Memory B cell (primary cell): ENCODE results near the gene PPP1R1B.
A peak's percentile ranks its signal among the peaks of the same experiment; 100 is the strongest.

Source experiments
- ATAC-seq: fragments of 150-1000 bp; cut with Tn5 transposase; 2 replicates; pipeline ENCODE4 v1.10.0; 2021; ENCODE audit warnings: low read depth, mild to moderate bottlenecking, moderate library complexity
- DNase-seq, 2 donors: peaks; one replicate each; pipeline ENCODE4 v3.0.0; 2022; ENCODE audit warnings: low spot score in 2 of 2
- H3K27ac Mint-ChIP-seq: one replicate; pipeline ENCODE4 v1.8.0; 2022; ENCODE audit warnings: mild to moderate bottlenecking, moderate library complexity, mixed read lengths
- H3K27me3 Mint-ChIP-seq: one replicate; pipeline ENCODE4 v1.8.0; 2022; ENCODE audit warnings: mixed read lengths
- H3K36me3 Mint-ChIP-seq: one replicate; pipeline ENCODE4 v1.8.0; 2022; ENCODE audit warnings: mild to moderate bottlenecking, mixed read lengths
- H3K4me1 Mint-ChIP-seq: one replicate; pipeline ENCODE4 v1.8.0; 2022; ENCODE audit warnings: mixed read lengths
- H3K4me3 Mint-ChIP-seq: one replicate; pipeline ENCODE4 v1.8.0; 2022; ENCODE audit warnings: mild to moderate bottlenecking, moderate library complexity, mixed read lengths
- H3K9me3 Mint-ChIP-seq: one replicate; pipeline ENCODE4 v1.8.0; 2022; ENCODE audit warnings: mixed read lengths

Gene PPP1R1B

DNA sequence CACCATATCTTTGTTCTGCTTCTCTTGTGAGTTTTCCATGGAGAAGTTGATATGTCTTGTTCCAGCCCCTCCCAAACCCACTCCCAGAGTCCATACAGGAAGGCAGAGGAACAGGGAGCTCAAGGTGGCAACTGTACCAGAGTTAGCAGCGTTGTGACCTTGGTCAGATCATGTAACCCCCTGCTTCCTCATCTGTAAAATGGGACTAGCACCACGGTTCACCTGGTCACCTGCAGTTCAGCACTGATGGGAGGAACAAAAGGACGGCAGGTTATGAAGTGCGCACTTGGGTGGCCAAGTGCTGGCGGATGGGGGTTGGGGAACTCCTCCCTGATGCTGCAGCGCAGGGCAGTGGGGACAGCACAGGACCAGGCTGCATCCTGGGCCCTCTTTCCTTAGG is 11.3 kb upstream of the PPP1R1B start:
- no peak for DNase-seq
- H3K4me3 Mint-ChIP-seq: no peak overlapping the region
- no peak overlapping the region for H3K27ac Mint-ChIP-seq
- H3K27me3 Mint-ChIP-seq: peaks cover 15% of the 10 kb centered on the region
- no peak for ATAC-seq
- no peaks in the 10 kb centered on the region for H3K36me3 Mint-ChIP-seq
- peaks cover 17% of the 10 kb centered on the region for H3K4me1 Mint-ChIP-seq
- H3K9me3 Mint-ChIP-seq: no peaks in the 10 kb centered on the region

DNA sequence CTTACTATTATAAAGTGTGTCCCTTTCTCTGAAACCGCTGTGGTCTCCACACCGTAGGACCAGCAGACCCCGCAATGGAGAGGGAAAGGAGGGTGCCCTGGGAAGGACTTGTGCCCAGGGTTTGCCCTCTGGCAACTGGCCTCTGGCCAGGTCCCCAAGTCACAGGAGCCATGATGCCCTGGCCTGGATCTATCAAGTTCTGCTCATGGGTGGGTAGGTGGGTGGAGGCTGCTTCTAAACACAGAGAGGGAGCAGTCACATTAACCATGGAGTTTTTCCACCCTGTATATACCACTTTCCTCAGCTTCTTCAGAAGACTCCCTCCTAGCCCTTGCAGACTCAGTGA is 9.7 kb upstream of the PPP1R1B start:
- Mint-ChIP-seq H3K4me3 (peak overlapping the region; percentile 51), H3K36me3 (no peaks in the 10 kb centered on the region), H3K27ac (no peak overlapping the region), H3K27me3 (peaks cover 12% of the 10 kb centered on the region), H3K9me3 (no peaks in the 10 kb centered on the region), H3K4me1 (peaks cover 20% of the 10 kb centered on the region)
- ATAC-seq (no peak), DNase-seq (no peak)

DNA sequence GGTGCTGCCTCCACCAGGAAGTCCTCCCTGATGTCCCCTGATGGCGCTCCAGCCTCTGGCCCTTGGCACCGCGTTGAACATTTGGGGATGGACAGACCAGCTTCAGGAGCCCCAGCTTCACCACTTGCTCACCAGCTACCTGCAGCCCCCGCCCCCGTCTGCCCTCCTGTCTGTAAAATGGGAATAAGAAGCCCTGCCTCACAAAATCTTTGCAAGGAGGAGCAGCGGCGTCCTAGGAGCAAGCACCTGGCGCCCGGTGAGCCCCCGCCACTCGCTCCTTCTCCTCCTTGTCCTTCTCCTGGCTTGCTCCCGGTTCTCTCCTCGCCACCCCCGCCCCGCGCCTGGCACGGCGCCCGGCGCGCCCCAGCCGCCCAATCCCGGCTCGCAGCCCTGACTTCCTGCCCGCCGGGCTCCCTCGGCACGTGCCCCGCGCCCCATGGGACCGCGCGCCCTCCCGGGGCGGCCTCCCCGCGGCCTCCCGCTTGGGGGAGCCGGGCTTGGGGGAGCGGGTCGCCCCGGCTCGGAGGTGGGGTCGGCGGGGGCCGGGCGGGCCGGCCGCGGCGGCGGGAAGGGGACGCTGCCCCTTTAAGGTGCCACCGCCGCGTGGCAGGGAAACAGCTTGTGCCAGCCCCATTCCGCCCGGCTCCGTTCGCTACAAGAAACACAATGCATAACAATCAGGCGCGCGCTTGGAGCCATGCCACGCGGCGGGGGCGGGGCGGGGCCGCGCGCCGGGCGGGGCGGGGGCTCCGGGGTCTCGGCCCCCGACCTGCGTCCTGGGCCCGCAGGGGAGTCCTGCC is 9.1 kb upstream of the PPP1R1B start:
- Mint-ChIP-seq H3K27ac (peak overlapping the region; percentile 84), H3K4me1 (peaks cover 25% of the 10 kb centered on the region), H3K4me3 (peak overlapping the region; percentile 95), H3K36me3 (no peaks in the 10 kb centered on the region), H3K27me3 (peaks cover 12% of the 10 kb centered on the region), H3K9me3 (no peaks in the 10 kb centered on the region)
- ATAC-seq (peak; percentile 66), DNase-seq (peak in 1 of 2 donors; percentile 53)

DNA sequence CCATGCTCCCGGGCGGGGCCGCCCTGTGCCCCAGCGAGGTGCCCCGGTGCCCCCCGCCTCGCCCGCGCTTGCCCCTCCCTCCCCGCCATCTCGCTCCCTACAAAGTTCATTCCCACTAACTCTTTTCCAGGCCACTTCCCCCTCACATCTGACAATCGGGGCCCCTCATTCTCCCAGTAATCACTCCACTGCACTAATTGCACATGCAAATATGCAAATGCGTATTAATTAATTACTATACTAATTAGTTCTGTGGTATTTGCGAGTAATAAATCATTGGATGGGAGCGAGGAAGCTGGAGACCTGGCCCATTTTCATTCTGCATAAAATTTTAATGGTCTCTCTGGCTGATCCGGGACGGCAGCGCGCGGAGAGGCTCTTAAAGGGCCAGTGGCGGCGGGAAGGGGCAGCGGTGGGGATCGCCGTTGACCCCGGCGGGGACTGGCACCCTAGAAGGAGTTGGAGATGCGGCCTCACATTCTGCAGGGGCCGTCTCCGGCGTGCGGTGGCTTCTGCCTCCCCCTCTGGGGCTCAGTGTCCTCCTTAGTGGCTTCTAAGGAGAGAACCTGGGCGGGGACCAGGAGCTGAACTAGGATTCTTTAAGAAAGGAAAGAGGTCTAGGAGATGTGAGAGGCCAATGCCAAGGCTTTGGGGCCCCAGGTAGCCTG is 8.4 kb upstream of the PPP1R1B start:
- DNase-seq: no peak
- peak overlapping the region; percentile 95 for H3K4me3 Mint-ChIP-seq
- H3K9me3 Mint-ChIP-seq: no peaks in the 10 kb centered on the region
- H3K27me3 Mint-ChIP-seq: peaks cover 8% of the 10 kb centered on the region
- peak overlapping the region; percentile 84 for H3K27ac Mint-ChIP-seq
- no peaks in the 10 kb centered on the region for H3K36me3 Mint-ChIP-seq
- ATAC-seq: no peak
- H3K4me1 Mint-ChIP-seq: peaks cover 28% of the 10 kb centered on the region

DNA sequence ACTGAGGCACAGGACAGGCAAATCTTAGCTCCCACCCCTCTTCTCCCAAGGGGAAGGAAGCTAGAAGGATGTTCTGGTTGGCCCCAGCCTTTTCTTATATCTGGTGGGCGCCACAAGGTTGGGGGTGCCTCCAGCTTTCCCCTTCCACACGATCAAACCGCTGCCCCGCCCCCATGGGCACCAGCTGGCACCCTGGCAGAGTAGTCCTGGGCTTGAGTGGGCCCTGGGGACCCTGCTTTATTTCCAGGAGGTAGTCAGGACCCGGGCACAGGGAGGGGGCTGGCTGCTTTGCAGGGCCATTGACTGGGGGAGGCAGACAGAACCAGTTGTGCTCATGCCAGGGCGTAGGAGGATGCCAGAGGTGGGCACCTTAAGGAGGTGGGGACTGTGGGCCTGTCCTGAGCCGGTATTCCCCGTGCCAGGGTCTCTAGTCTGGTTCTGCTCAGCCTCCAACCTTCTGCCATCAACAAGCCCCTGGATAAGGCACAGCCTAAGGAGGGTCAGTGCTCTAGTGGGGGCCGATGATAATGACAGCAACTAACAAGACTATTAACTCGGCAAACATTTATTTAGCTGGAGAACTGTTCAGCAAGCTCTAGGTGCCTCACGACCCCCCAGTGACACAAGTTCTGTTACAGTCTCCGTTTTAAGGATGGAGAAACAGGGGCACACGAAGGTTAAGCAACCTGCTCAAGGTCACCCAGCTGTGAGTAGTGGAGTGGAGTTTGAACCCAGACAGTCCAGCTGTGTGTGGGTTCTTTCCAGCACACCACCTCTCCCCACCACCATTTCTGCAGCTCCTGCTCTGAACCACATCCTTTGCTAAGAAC is 7.6 kb upstream of the PPP1R1B start:
- Mint-ChIP-seq H3K27me3 (peaks cover 7% of the 10 kb centered on the region), H3K9me3 (no peaks in the 10 kb centered on the region), H3K4me1 (peaks cover 28% of the 10 kb centered on the region), H3K27ac (no peak overlapping the region), H3K36me3 (no peaks in the 10 kb centered on the region), H3K4me3 (no peak overlapping the region)
- no peak for ATAC-seq
- no peak for DNase-seq

DNA sequence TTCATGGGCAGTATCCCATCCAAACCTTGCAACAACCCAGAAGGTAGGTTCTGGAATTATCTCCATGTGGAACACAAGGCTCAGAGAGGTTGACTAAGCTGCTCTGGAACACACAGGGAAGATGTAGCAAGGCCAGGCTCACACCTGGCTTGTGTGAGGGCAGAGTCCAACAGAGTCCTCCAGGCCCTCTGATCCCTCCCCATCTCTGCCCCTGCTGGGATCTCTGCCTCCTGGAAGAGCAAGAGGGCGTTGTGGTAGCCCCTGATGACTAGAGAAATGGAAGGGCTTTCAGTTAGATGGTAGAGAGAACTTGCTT is 7.0 kb upstream of the PPP1R1B start:
- Mint-ChIP-seq H3K4me3 (no peak overlapping the region), H3K27ac (no peak overlapping the region), H3K27me3 (peaks cover 5% of the 10 kb centered on the region), H3K36me3 (no peaks in the 10 kb centered on the region), H3K9me3 (no peaks in the 10 kb centered on the region), H3K4me1 (peaks cover 26% of the 10 kb centered on the region)
- no peak for DNase-seq
- ATAC-seq: no peak

DNA sequence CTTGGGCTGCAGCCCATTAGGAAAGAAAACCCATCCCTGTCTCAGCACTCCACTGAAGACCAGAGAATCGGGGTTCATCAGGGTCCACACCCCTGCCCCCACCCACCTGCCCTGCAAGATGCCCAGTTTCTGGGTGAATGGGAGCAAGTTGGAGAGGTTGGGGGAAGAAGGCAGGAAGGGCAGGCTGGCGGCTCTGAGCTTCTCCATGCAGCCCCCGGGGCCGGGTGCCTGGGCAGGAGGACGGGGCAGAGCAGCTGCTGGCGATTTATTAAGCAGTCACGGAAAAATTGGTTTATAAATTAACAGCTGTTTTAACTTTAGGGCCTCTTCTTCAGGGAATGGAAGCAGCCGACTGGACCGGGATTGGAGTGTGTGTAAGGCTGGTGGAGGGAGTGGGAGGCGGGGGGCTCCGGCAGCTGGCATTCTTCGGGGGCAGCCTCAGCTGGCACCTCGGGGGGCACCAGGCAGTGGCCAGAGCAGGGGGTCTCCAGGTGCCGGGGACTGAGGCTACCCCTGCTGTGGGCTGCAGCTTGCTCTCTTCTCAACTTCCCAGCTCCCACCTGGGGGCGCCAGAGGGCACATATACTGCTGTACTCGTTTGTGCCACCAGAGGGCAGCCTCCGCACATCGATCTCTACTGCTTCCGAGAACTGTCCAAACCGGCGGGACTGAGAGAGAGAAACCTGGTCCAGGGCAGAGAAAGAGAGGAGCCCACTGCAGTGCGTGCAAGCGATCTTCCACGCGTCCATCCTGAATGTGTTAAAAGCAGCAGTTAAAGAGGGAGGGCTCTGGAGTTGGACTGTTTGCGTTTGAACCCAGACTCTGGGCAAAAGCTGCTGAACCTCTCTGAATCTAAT is 5.0 kb upstream of the PPP1R1B start:
- Mint-ChIP-seq H3K27ac (peak overlapping the region; percentile 82), H3K36me3 (no peaks in the 10 kb centered on the region), H3K4me1 (peaks cover 27% of the 10 kb centered on the region), H3K27me3 (peaks cover 13% of the 10 kb centered on the region), H3K4me3 (peak overlapping the region; percentile 77), H3K9me3 (no peaks in the 10 kb centered on the region)
- DNase-seq (peak; percentile 94 to 99), ATAC-seq (peak; percentile 59)

DNA sequence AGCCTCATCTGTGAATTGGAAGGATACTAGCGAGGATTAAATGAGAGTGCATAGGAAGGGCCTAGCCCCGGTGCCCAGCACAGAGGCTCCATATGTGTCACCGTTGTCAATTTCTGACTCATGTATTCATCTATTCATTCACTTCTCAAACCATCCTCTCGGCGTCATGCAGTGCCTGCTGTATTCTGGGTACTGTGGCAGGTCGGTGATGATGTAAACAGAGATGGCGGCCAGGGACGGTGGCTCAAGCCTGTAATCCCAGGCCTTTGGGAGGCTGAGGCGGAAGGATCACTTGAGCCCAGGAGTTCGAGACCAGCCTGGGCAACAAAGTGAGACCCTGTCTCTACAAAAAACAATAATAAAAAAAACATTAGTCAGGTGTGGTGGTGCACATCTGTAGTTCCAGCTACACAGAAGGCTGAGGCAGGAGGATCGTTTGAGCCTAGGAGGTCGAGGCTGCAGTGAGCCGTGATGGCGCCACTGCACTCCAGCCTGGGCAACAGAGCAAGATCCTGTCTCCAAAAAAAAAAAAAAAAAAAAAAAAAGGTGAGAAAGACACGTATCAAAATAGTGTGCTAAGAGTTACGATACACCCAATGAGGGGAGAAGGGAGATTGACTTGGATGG is 4.3 kb upstream of the PPP1R1B start:
- Mint-ChIP-seq H3K36me3 (no peaks in the 10 kb centered on the region), H3K4me3 (peak overlapping the region; percentile 77), H3K27ac (peak overlapping the region; percentile 82), H3K27me3 (peaks cover 14% of the 10 kb centered on the region), H3K9me3 (no peaks in the 10 kb centered on the region), H3K4me1 (peaks cover 29% of the 10 kb centered on the region)
- ATAC-seq (peak; percentile 47), DNase-seq (no peak)

DNA sequence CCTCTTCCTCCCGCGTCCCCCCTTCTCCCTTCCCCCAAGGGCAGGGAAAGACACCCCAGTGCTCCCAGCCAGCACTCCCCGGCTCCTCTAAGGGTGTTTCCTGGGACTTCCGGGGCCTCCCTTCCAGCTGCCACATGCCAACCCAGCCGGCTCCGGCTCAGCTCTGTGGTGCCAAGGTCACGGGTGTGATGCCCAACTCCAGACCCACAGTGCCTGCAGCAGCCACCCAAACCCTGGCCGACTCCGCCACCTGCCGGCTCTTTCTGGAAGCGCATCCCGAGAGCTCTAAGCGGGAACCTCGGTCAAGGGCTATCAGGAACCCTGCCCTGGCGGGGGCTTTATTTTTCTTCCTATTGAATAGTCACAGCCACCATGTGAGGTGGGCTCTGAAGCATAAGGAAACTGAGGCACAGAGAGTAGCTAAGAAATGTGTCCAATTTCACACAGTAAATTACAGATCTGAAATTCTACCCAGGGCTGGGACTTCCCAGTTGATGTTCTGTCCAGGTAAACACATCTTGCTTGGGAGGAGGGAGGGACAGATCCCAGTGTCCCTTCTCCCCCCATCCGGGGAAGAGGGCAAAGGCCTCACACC is 3.3 kb upstream of the PPP1R1B start:
- peak; percentile 90 to 97 for DNase-seq
- Mint-ChIP-seq H3K4me3 (peak overlapping the region; percentile 55), H3K27ac (no peak overlapping the region), H3K9me3 (no peaks in the 10 kb centered on the region), H3K4me1 (peaks cover 25% of the 10 kb centered on the region), H3K27me3 (peaks cover 18% of the 10 kb centered on the region), H3K36me3 (no peaks in the 10 kb centered on the region)
- ATAC-seq: peak; percentile 65

DNA sequence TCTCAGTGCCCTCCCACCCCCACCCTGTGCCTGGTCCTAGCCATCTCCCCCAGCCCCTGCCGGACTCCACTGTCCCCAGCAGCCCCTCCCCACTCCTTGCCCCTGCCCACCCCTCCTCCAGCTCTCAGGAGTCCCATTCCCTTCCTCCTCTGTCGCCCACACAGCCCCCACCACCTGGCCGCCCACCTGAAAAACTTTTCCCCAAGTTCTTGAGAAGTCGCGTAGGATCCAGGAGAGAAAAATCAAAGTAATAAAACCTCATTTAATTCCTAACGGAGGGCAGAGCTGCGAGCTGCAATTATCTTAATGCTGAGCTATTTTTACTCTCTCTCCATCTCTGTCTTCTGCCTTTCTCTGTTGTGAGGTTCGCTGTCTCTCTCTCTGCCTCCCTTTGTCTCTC is 2.4 kb upstream of the PPP1R1B start:
- no peak overlapping the region for H3K27ac Mint-ChIP-seq

DNA sequence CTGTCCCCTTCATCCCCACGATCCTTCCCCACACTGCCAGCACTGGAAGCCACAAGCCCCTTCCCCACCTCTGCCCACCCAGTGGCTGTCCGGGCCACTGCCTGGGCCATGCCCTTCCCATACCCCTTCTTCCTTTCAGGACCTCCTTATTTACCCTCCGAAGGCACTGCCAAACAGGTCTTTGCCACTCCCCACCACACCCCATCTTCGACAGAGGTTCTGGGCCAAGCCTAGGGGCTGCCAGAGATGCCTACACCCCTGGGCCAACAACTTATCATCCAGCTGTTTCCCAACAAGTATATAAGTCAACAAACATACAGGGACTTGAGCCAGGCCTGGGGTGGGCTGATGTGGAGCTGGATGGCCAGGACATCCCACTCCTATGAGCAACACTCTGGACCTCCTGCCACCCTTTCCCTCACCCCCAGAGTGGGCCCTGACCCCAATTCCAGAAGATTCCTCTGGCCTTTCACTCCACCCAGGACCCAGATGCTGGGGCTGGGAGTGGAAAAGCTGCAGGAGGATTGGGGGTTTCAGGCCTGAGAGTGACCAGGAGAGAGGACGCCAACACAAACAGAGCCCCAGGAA is 1.5 kb upstream of the PPP1R1B start:
- no peak for DNase-seq
- no peak for ATAC-seq
- Mint-ChIP-seq H3K27ac (no peak overlapping the region), H3K4me1 (peaks cover 26% of the 10 kb centered on the region), H3K9me3 (no peaks in the 10 kb centered on the region), H3K4me3 (no peak overlapping the region), H3K27me3 (peaks cover 22% of the 10 kb centered on the region), H3K36me3 (no peaks in the 10 kb centered on the region)

More for the DNA sequence above, 2.4 kb upstream of the PPP1R1B start:
- peaks cover 20% of the 10 kb centered on the region for H3K27me3 Mint-ChIP-seq
- no peak overlapping the region for H3K4me3 Mint-ChIP-seq
- H3K36me3 Mint-ChIP-seq: no peaks in the 10 kb centered on the region
- H3K4me1 Mint-ChIP-seq: peaks cover 26% of the 10 kb centered on the region
- ATAC-seq (no peak), DNase-seq (no peak)
- no peaks in the 10 kb centered on the region for H3K9me3 Mint-ChIP-seq

DNA sequence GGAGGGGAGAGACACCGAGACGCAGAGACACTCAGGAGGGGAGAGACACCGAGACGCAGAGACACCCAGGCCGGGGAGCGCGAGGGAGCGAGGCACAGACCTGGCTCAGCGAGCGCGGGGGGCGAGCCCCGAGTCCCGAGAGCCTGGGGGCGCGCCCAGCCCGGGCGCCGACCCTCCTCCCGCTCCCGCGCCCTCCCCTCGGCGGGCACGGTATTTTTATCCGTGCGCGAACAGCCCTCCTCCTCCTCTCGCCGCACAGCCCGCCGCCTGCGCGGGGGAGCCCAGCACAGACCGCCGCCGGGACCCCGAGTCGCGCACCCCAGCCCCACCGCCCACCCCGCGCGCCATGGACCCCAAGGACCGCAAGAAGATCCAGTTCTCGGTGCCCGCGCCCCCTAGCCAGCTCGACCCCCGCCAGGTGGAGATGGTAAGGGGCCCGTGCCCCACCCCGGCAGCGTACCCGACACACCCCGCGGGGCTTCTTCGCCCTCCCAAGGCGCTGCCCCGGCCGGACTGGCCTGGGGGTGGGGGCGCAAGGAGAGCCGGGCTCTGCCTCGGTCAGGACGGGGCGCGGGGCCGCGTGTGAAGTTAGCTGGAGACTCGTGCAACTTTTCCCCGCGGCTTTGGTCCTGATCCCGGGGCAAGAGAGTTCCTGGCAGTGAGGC is 427 bp downstream of the PPP1R1B start:
- ATAC-seq (no peak), DNase-seq (no peak)
- H3K4me1 Mint-ChIP-seq: peaks cover 24% of the 10 kb centered on the region
- peak overlapping the region; percentile 79 for H3K4me3 Mint-ChIP-seq
- H3K9me3 Mint-ChIP-seq: no peaks in the 10 kb centered on the region
- peaks cover 31% of the 10 kb centered on the region for H3K27me3 Mint-ChIP-seq
- no peak overlapping the region for H3K27ac Mint-ChIP-seq
- H3K36me3 Mint-ChIP-seq: no peaks in the 10 kb centered on the region
